A549 treated with dexamethasone at 1 μM for 4 hours (cell line): ENCODE measurements around the gene HIBCH. TPM values are rescaled to one million over a fixed set of nuclear protein-coding genes. Genes with fewer than 3 reads are reported as not detected.

Experiments
- total RNA-seq: library from RNA; stranded (reverse); fragments of 200-300 nt; extraction: Qiagen RNA extraction; gene quantifications from 5 replicates; pipeline ENCODE4 v1.2.3, GENCODE V29; 2022

HIBCH gene
- 12.4 to 15.4 TPM (median 15.1 TPM) in 5 replicates for total RNA-seq

GRCh38 chr2:190319555-190320498 lies at the start of gene HIBCH:
HIBCH (minus strand) TSS chr2:190319826; CDS start chr2:190319750, 76 bp downstream.

GRCh38 chr2:190343536-190344275 lies 24.1 kb upstream of the HIBCH start, which contains the start of gene INPP1:
INPP1 (plus strand) TSS chr2:190343589; CDS start chr2:190360103, 16,514 bp downstream.

Other genes starting within 250 kb of the HIBCH start
- gene INPP1, start 23.8 kb upstream of the HIBCH start, total RNA-seq, result 36.3 to 50.9 TPM (median 42.7 TPM) in 5 replicates
- gene MFSD6, start 88.5 kb upstream of the HIBCH start, total RNA-seq, result 27.5 to 41.6 TPM (median 36.2 TPM) in 5 replicates
- 3.8 to 8.3 TPM (median 6.4 TPM) in 5 replicates for gene NEMP2, start 214.9 kb upstream of the HIBCH start, total RNA-seq